Hematopoietic multipotent progenitor cell treated with erythropoietin and hydrocortisone succinate and interleukin-3 and kit ligand, for 6 days (in vitro differentiated cells): ENCODE measurements around the gene KRTAP4-7.
"Not testable (repeated sequence)": the region's sequence is repeated elsewhere in the genome, so short reads cannot be mapped to it uniquely, and the experiment has no call there.

Source experiments
- DNase-seq: peaks from one replicate; pipeline ENCODE4 v3.0.0-alpha.2; 2015

Gene KRTAP4-7

GRCh38 chr17:41084100-41084856 is at the start of gene KRTAP4-7:
Gene KRTAP4-7, plus strand, starts transcription at chr17:41084150. Its CDS starts 57 bp downstream, at chr17:41084207.
- not testable (repeated sequence) for DNase-seq

GRCh38 chr17:41034346-41034935 is 49.5 kb upstream of the KRTAP4-7 start, which contains the start of gene KRTAP1-3:
Gene KRTAP1-3, minus strand, starts transcription at chr17:41034874. Its CDS starts 53 bp downstream, at chr17:41034821.
- not testable (repeated sequence) for DNase-seq

- no peak for DNase-seq
These were observed 46.0 kb upstream of the KRTAP4-7 start for GRCh38 chr17:41037853-41038350.

- not testable (repeated sequence) for DNase-seq
These were observed 43.0 kb upstream of the KRTAP4-7 start, which contains the start of gene KRTAP1-1 for GRCh38 chr17:41040783-41041571. Gene KRTAP1-1, minus strand, starts transcription at chr17:41041450. Its CDS starts 53 bp downstream, at chr17:41041397.

GRCh38 chr17:41042953-41043352 is 41.0 kb upstream of the KRTAP4-7 start:
- DNase-seq, result no peak

- DNase-seq, result not testable (repeated sequence)
These were observed 37.0 kb upstream of the KRTAP4-7 start, which contains the start of gene KRTAP2-1 for GRCh38 chr17:41046735-41047465. Gene KRTAP2-1, minus strand, starts transcription at chr17:41047316. Its CDS starts 49 bp downstream, at chr17:41047267.

GRCh38 chr17:41048441-41048840 is 35.5 kb upstream of the KRTAP4-7 start:
- DNase-seq, result no peak

GRCh38 chr17:41049110-41049509 is 34.8 kb upstream of the KRTAP4-7 start:
- no peak for DNase-seq

GRCh38 chr17:41052566-41052965 is 31.4 kb upstream of the KRTAP4-7 start:
- DNase-seq, result no peak

- no peak for DNase-seq
These were observed 29.9 kb upstream of the KRTAP4-7 start for GRCh38 chr17:41054025-41054424.

GRCh38 chr17:41054556-41054955 is 29.4 kb upstream of the KRTAP4-7 start:
- not testable (repeated sequence) for DNase-seq

GRCh38 chr17:41055130-41055529 is 28.8 kb upstream of the KRTAP4-7 start, which contains the start of gene KRTAP2-2:
Gene KRTAP2-2, minus strand, starts transcription at chr17:41055230. Its CDS starts 19 bp downstream, at chr17:41055211.
- DNase-seq, result not testable (repeated sequence)

GRCh38 chr17:41057547-41057946 is 26.4 kb upstream of the KRTAP4-7 start:
- no peak for DNase-seq

- no peak for DNase-seq
These were observed 25.2 kb upstream of the KRTAP4-7 start for GRCh38 chr17:41058741-41059140.

- DNase-seq, result not testable (repeated sequence)
These were observed 24.5 kb upstream of the KRTAP4-7 start for GRCh38 chr17:41059276-41060051.

GRCh38 chr17:41060052-41060604 is 23.8 kb upstream of the KRTAP4-7 start, which contains the start of gene KRTAP2-3:
Gene KRTAP2-3, minus strand, starts transcription at chr17:41060114. Its CDS starts 64 bp downstream, at chr17:41060050.
- DNase-seq, result no peak

- DNase-seq, result no peak
These were observed 22.0 kb upstream of the KRTAP4-7 start for GRCh38 chr17:41061964-41062363.

- DNase-seq, result no peak
These were observed 20.5 kb upstream of the KRTAP4-7 start for GRCh38 chr17:41063449-41063848.

GRCh38 chr17:41064301-41064700 is 19.6 kb upstream of the KRTAP4-7 start:
- no peak for DNase-seq

- not testable (repeated sequence) for DNase-seq
These were observed 18.8 kb upstream of the KRTAP4-7 start for GRCh38 chr17:41065016-41065689.
